Right lobe of liver (tissue), 4 donors: ENCODE results near the gene VGLL4.

ENCODE experiments used
- POLR2A ChIP-seq: fragments of 450-650 bp; IDR thresholded peaks from one replicate; pipeline ENCODE4 v1.6.1; 2017; ENCODE audit warnings: antibody characterized with exemption, mild to moderate bottlenecking
- TF ChIP-seq, protein P1 (sequence below), 4 donors: fragments of 200-600 bp in 3 of 4; fragments of 450-650 bp in 1 of 4; IDR thresholded peaks; one replicate each; pipeline versions ENCODE4 v1.5.1 to v1.8.0; 2016 to 2022; ENCODE audit warnings: antibody characterized with exemption in 4 of 4, mild to moderate bottlenecking in 2 of 4
- donor health status: DM: no; HTN: no; CAD: no.
- donor health status: DM: no; HTN: no; CAD: no.
- donor health status: DM: no; HTN: yes; CAD: no.

DNA sequence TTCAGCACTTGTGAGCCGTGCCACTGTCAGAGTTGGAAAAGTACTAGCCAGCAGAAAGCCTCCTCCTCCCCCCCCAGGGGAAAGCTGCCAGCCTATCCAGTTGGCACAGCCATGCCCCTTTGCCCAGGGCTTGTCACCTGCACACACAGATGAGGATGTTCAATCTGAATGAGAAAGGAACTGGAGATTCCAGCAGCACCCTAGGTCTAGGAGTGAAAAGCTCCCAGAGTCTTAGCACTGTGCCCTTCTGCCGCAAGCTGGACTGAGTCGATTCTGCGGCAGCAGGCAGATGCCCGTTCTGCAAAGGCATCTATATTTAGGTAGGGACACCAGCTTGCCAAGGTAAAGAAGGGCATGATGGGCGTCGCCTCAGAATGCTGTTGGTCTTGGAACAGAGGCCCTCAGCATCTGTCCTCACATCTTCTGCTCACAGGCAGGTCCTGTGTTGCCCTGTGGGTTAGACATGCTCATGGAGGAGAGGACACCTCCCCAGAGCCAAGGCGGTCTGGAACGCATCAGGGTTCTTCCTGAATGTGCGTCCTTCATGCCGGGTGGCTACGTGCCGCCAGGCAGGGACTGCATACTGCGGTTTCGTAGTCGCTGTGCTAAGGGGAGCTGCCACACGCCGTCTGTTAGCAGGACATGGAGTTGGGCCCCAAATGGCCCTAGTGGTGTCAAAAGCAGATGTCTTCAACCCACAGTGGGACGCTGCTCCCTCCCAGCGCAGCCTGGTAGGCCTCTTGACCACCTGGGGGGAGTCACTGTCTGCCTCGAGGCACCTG, 109.5 kb downstream of the VGLL4 start:
- TF ChIP-seq, protein P1, sequence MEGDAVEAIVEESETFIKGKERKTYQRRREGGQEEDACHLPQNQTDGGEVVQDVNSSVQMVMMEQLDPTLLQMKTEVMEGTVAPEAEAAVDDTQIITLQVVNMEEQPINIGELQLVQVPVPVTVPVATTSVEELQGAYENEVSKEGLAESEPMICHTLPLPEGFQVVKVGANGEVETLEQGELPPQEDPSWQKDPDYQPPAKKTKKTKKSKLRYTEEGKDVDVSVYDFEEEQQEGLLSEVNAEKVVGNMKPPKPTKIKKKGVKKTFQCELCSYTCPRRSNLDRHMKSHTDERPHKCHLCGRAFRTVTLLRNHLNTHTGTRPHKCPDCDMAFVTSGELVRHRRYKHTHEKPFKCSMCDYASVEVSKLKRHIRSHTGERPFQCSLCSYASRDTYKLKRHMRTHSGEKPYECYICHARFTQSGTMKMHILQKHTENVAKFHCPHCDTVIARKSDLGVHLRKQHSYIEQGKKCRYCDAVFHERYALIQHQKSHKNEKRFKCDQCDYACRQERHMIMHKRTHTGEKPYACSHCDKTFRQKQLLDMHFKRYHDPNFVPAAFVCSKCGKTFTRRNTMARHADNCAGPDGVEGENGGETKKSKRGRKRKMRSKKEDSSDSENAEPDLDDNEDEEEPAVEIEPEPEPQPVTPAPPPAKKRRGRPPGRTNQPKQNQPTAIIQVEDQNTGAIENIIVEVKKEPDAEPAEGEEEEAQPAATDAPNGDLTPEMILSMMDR (IDR thresholded peaks at IDR 0.05): no peak
- no peak for TF ChIP-seq POLR2A
